NCI-H2196 (cell line): ENCODE measurements around the gene YWHAG.
A peak's percentile ranks its signal among the peaks of the same experiment; 100 is the strongest.
"Not testable (repeated sequence)": the region's sequence is repeated elsewhere in the genome, so short reads cannot be mapped to it uniquely, and the experiment has no call there.

Experiments
- DNase-seq: peaks from one replicate; lab custom pipeline; 2025; ENCODE audit not compliant: unreplicated experiment; lab: John Stamatoyannopoulos, UW

YWHAG gene

GRCh38 chr7:76300166-76300731 is 58.5 kb downstream of the YWHAG start:
- DNase-seq = peak; percentile 75

- DNase-seq = peak; percentile 36
Measured at GRCh38 chr7:76296743-76297740, 61.7 kb downstream of the YWHAG start.

DNA sequence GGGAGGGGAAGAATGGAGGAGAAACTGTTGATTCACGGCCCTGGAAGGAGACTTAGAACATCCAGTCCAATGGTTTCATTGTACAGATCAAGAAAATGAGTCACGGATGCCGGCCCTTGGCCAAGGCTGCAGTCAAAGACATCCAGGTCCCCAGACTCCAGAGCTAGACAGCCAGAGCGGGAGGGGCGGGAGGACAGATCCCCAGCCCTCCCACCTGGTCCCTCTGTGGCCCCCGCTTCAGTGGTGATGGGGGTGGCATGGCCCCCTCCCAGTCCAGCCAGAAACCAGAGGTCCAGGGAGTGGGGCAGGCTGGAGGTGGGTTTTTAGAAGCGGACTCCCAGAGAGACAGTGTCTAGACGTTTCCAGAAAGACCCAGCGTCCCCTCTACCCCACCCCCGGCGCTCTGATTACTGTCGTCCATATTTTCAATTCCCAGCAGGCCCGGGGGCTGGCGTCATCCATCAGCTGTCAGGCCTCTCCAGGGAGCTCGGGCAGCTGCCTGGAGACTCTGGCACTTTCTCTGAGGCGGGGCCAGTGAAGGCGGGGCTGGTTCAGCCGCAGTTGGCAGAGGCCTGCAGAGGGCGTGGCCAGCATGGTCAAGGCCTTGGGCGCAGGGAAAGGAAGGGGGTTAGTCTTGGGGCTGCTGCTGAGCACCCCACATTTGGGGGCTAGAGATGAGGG is 64.3 kb downstream of the YWHAG start:
- DNase-seq = peak; percentile 84

GRCh38 chr7:76293407-76293901 is 65.3 kb downstream of the YWHAG start:
- DNase-seq = no peak

DNA sequence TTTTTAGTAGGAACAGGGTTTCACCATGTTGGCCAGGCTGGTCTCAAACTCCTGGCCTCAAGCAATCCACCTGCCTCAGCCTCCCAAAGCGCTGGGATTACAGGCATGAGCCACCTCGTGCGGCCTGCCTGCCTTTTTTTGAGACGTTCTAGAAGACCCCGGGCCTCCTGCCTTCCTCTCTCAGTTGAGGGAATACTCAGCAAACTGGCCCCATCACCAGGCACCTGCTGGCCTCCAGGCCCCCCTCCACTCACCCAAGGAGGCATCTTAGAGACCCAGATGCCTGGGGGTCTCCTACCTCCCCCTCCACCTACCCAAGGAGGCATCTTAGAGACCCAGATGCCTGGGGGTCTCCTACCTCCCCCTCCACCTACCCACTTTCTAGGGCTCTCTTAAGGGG is 65.9 kb downstream of the YWHAG start:
- DNase-seq = not testable (repeated sequence)

DNA sequence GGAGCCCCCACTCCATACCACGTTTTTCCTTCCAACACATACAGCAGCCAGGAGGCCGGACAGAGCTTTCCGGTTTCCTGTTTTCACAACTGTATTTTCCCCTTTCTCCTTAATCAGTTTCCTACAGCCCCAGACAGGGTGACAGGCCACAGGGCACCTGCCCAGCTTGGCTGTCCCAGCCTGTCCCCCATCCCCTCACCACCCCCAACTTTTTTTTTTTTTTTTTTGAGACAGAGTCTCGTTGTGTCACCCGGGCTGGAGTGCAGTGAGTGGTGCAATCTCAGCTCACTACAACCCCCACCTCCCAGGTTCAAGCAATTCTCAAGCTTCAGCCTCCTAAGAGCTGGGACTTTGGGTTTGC is 66.6 kb downstream of the YWHAG start:
- DNase-seq = no peak

DNA sequence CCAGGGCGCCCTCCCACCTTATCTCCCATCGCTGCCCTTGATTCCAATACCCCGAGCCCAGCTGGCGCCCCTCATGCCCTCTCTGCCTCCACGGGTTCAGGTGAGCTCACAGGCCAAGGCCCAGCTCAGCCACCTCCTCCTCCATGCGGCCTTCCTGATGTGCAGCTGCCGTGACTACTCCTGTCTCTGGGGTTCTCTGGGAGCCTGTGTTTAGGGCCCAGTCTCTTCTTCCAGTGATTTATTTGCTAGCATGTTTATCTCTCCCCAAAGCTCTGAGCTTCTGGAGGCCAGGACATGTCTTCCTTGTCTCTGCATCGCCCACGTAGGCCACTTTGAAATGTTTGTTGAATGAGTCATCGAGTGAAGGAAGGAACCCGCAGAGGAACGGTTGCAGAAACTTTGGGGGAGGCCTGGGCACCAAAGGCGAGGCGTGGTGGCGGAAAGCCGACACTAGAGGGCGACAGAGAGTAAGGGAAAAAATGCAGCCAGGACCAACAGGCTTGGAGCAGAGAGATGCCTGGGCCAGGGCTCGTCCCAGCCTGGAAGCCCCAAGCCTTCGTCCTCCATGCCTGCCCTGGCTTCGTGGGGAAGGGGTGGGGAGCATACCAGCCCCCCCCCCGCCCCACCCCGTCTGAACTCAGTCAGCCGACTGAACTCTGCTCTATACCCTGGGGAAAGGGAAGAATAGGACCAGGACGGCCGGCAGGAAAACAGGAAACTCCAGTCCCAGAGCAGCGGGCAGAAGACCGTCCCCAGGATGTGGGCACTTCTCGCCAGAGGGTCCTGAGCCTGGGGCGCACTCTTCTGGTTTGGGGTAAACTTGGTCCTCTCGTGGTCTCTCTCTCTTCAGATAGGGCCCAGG is 67.2 kb downstream of the YWHAG start:
- DNase-seq = peak; percentile 89

GRCh38 chr7:76290847-76291350 is 67.9 kb downstream of the YWHAG start:
- DNase-seq = not testable (repeated sequence)

DNA sequence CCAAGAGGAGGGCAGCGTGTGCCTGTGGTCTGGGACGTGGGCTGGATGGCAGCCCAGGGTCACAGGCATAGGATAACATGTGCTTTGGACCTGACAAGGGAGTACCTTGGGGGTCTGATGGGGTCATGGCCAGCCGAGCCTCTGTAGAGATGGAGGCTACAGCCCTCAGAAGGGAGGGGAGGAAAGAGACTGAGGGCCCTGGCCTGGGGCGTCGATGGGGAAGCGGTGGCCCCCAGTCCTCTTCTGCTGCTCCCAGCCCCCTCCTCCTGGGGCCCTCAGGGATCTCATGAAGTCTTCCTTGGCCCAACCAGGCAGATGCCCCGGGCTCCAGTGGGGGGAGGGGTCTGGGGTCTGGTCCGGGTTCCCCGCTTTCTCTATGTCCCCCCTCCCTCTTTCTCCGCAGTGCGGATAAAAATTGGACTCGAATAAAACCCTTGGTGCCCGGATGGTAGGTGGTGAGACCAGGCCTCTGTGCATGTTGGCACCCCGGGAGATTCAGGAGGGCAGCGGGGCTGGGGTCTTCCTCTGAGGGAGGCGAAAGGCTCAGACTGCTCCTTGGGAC is 71.9 kb downstream of the YWHAG start:
- no peak for DNase-seq

- DNase-seq = no peak
Measured at GRCh38 chr7:76285604-76286374, 73.0 kb downstream of the YWHAG start.

DNA sequence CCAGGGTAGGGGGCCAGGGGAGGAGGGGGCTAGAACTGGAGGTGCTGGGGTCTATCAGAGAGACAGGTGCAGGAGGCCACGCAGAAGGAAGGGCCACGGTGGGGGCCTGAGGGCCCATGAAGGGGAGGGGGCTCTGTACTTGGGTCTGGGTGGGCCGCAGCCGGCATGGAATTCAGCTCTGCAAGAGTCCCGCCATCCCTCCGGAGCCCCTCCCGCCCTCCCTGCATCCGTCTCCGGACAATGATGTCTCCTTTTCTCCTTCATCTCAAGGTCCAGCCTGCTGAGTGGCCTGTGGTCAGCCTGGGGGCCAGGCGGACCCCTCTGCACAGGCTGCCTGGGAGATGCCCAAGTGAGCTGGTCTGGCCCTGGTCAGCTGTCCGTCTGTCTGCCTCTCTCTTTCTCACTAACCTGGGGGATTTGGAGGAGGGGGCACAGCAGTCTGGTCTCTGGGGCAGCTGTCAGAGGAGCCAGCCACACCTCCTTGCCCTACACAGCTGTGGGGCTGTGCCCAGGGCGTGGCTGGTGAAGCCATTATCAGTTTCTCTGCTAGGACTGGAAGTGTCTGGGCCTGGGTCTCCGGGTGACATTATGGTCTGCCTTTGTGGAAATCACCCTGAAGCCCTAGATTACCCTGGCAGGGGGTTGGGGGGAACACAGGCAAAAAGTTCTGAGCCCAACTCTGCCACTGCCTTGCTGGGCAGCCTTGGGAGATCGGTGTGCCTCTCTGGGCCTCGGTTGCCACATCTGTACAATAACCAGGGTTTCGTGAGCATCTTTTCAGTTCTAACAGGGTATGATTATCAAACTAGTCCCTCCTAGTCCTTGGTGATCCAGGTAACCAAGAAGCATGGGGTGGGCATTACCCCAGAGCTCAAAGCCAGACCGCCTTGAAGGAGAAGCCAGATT is 75.3 kb downstream of the YWHAG start:
- no peak for DNase-seq

GRCh38 chr7:76282344-76283253 is 76.2 kb downstream of the YWHAG start:
- DNase-seq = peak; percentile 36

- DNase-seq = no peak
Measured at GRCh38 chr7:76281706-76282343, 77.0 kb downstream of the YWHAG start.

DNA sequence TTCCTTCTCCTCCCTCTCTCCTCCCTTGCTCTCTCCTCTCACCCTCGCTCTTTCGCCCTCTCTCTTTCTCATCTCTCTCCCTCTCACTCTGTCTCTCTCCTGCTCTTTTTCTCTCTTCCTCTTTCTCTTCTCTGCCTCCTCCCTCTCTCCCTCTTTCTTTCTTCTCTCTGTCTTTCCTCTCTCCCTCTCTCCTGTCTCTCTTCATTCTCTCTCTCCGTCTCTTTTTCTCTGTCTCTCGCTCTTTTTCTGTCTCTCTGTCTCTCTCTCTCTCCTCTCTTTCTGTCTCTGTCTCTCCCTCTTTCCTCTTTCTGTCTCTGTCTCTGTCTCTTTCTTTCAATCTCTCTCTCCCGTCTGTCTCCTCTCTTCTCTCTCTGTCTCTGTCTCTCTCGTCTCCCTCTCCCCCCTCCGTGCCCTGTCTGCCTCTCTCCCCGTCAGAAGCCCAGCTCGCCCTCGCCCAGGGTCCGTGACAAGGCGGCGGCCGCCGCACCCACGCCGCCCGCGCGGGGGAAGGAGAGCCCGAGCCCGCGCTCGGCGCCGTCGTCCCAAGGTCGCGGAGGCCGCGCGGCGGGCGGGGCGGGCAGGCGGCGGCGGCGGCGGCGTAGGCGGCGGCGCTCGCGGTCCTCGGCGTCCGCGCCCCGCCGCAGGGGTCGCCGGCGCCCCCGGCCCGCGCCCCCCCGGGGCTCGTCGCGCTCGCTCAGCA is 77.6 kb downstream of the YWHAG start:
- no peak for DNase-seq

GRCh38 chr7:76280408-76280807 is 78.4 kb downstream of the YWHAG start:
- DNase-seq = no peak

- DNase-seq = peak; percentile 10
Measured at GRCh38 chr7:76278540-76278939, 80.3 kb downstream of the YWHAG start.
